Effector CD4-positive, alpha-beta T cell (primary cell): ENCODE results near the gene ANXA2.
A peak's percentile ranks its signal among the peaks of the same experiment; 100 is the strongest.

Experiments used
- DNase-seq: peaks from one replicate; pipeline ENCODE4 v3.0.0-alpha.2; 2020

Gene ANXA2

GRCh38 chr15:60363903-60364611, 33.7 kb downstream of the ANXA2 start:
- no peak for DNase-seq

GRCh38 chr15:60363087-60363549, 34.7 kb downstream of the ANXA2 start:
- DNase-seq: no peak

GRCh38 chr15:60362321-60363086, 35.3 kb downstream of the ANXA2 start:
- no peak for DNase-seq

- peak; percentile 28 for DNase-seq
Measured at GRCh38 chr15:60359738-60360137, 38.0 kb downstream of the ANXA2 start.

GRCh38 chr15:60358935-60359682, 38.7 kb downstream of the ANXA2 start:
- no peak for DNase-seq

GRCh38 chr15:60356832-60357231, 41.0 kb downstream of the ANXA2 start:
- DNase-seq: no peak

GRCh38 chr15:60355148-60355857, 42.5 kb downstream of the ANXA2 start:
- DNase-seq: no peak

GRCh38 chr15:60353245-60353920, 44.4 kb downstream of the ANXA2 start:
- no peak for DNase-seq

GRCh38 chr15:60352525-60352924, 45.3 kb downstream of the ANXA2 start:
- DNase-seq: no peak

GRCh38 chr15:60351066-60351465, 46.7 kb downstream of the ANXA2 start:
- no peak for DNase-seq

GRCh38 chr15:60350108-60350507, 47.7 kb downstream of the ANXA2 start:
- no peak for DNase-seq

- no peak for DNase-seq
Measured at GRCh38 chr15:60349589-60349988, 48.2 kb downstream of the ANXA2 start.

GRCh38 chr15:60347480-60348049, 50.2 kb downstream of the ANXA2 start:
- no peak for DNase-seq

GRCh38 chr15:60346653-60347052, 51.1 kb downstream of the ANXA2 start:
- DNase-seq: no peak

- no peak for DNase-seq
Measured at GRCh38 chr15:60346077-60346476, 51.7 kb downstream of the ANXA2 start.

GRCh38 chr15:60345598-60345997, 52.2 kb downstream of the ANXA2 start:
- no peak for DNase-seq

- no peak for DNase-seq
Measured at GRCh38 chr15:60344987-60345386, 52.8 kb downstream of the ANXA2 start.

GRCh38 chr15:60344461-60344860, 53.3 kb downstream of the ANXA2 start:
- DNase-seq: no peak

- no peak for DNase-seq
Measured at GRCh38 chr15:60343221-60343970, 54.4 kb downstream of the ANXA2 start.

- DNase-seq: no peak
Measured at GRCh38 chr15:60340207-60340921, 57.4 kb downstream of the ANXA2 start.
